Measurements from ENCODE around the gene RPS6KC1.
"Not testable (repeated sequence)": the region's sequence is repeated elsewhere in the genome, so short reads cannot be mapped to it uniquely, and the experiment has no call there.

Gene RPS6KC1

DNA sequence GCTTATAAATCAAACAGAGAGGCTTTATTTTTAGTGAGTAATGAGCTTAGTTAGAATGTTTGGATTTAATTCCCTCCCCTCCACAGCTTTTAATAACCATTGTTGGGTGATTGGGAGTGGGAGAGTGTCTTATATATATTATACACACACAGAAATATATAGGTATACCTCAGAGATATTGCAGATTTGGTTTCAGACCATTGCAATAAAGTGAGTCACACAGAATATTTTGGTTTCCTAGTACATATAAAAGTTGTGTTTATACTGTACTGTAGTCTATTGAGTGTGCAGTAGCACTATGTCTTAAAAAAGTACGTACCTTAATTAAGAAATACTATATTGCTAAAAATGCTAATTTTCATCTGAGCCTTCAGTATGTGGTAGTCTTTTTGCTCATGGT is 44.4 kb downstream of the RPS6KC1 start:
- TF ChIP-seq, protein P1, sequence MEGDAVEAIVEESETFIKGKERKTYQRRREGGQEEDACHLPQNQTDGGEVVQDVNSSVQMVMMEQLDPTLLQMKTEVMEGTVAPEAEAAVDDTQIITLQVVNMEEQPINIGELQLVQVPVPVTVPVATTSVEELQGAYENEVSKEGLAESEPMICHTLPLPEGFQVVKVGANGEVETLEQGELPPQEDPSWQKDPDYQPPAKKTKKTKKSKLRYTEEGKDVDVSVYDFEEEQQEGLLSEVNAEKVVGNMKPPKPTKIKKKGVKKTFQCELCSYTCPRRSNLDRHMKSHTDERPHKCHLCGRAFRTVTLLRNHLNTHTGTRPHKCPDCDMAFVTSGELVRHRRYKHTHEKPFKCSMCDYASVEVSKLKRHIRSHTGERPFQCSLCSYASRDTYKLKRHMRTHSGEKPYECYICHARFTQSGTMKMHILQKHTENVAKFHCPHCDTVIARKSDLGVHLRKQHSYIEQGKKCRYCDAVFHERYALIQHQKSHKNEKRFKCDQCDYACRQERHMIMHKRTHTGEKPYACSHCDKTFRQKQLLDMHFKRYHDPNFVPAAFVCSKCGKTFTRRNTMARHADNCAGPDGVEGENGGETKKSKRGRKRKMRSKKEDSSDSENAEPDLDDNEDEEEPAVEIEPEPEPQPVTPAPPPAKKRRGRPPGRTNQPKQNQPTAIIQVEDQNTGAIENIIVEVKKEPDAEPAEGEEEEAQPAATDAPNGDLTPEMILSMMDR (IDR thresholded peaks at IDR 0.05; ENCODE audit: low read depth, low read length, poor library complexity, severe bottlenecking): no peak
- no peak for TF ChIP-seq EZH2phosphoT487 (IDR thresholded peaks at IDR 0.05; ENCODE audit: borderline replicate concordance, low read length)
- H4K20me1 ChIP-seq (ENCODE audit: control insufficient read depth, insufficient read depth, low read depth, low read length): no peaks in the 10 kb centered on the region
- no peaks in the 10 kb centered on the region for H3K27me3 ChIP-seq (ENCODE audit: control insufficient read depth, low read length)
- no peaks in the 10 kb centered on the region for H3K36me3 ChIP-seq (ENCODE audit: control insufficient read depth, low read length)
- H3K79me2 ChIP-seq (ENCODE audit: control insufficient read depth, low read length): no peaks in the 10 kb centered on the region
- H3F3A ChIP-seq (ENCODE audit: control insufficient read depth, insufficient read depth): no peaks in the 10 kb centered on the region
- H3K9me2 ChIP-seq (replicated peaks; ENCODE audit: control insufficient read depth, low read length): no peaks in the 10 kb centered on the region
- H3K4me1 ChIP-seq (ENCODE audit: control insufficient read depth, low read length): no peaks in the 10 kb centered on the region
- no peaks in the 10 kb centered on the region for H3K9me3 ChIP-seq (ENCODE audit: control insufficient read depth, insufficient read depth, low read length)
- H3K4me2 ChIP-seq (ENCODE audit: low read length): no peak overlapping the region
- no peak overlapping the region for H3K4me3 ChIP-seq (ENCODE audit: low read length)
- no peak overlapping the region for H3K27ac ChIP-seq (ENCODE audit: low read depth, low read length)

DNA sequence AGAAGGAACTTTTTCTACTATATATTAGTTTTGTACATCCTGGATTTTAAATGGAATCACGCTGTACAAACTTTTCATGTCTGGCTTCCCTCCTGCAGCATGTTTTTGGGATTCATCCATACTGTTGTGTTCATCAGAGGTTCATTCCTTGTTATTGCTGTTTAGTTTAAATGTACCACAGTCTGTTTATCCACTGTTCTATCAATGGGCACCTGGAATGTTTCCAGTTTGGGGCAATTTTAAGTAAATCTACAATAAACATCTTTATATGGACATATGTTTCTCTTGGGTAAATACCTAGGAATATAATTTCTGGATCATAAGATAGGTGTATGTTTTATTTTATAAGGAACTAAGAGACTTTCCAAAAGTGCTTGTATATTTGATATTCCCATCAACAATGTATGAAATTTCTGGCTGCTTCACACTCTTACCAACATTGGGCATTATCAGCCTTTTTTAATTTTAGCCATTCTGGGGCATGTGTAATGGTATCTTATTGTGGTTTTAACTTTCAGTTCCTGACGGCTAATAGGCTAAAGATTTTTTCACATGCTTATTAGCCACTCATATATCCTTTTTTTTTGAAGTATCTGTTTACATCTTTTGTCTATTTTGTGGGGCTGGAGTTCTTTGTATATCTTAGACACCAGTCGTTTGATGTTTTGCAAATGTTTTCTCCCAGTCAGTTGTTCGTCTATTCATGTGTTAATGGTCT is 48.8 kb downstream of the RPS6KC1 start:
- Histone ChIP-seq H4K20me1 (ENCODE audit: control insufficient read depth, insufficient read depth, low read depth, low read length) (no peaks in the 10 kb centered on the region), H3K36me3 (ENCODE audit: control insufficient read depth, low read length) (no peaks in the 10 kb centered on the region), H3F3A (ENCODE audit: control insufficient read depth, insufficient read depth) (no peaks in the 10 kb centered on the region), H3K4me1 (ENCODE audit: control insufficient read depth, low read length) (no peaks in the 10 kb centered on the region), H3K27ac (ENCODE audit: low read depth, low read length) (no peak overlapping the region), H3K27me3 (ENCODE audit: control insufficient read depth, low read length) (no peaks in the 10 kb centered on the region), H3K4me2 (ENCODE audit: low read length) (no peak overlapping the region), H3K4me3 (ENCODE audit: low read length) (no peak overlapping the region), H3K9me3 (ENCODE audit: control insufficient read depth, insufficient read depth, low read length) (no peaks in the 10 kb centered on the region), H3K79me2 (ENCODE audit: control insufficient read depth, low read length) (no peaks in the 10 kb centered on the region), H3K9me2 (replicated peaks; ENCODE audit: control insufficient read depth, low read length) (no peaks in the 10 kb centered on the region)
- TF ChIP-seq, protein P1 (IDR thresholded peaks at IDR 0.05; ENCODE audit: low read depth, low read length, poor library complexity, severe bottlenecking): no peak
- TF ChIP-seq EZH2phosphoT487 (IDR thresholded peaks at IDR 0.05; ENCODE audit: borderline replicate concordance, low read length): no peak

GRCh38 chr1:213100565-213100964 is 49.5 kb downstream of the RPS6KC1 start:
- not testable (repeated sequence) for H3K4me2 ChIP-seq (ENCODE audit: low read length); H3K9me3 ChIP-seq (ENCODE audit: control insufficient read depth, insufficient read depth, low read length); H3K79me2 ChIP-seq (ENCODE audit: control insufficient read depth, low read length); H3K4me3 ChIP-seq (ENCODE audit: low read length); H3F3A ChIP-seq (ENCODE audit: control insufficient read depth, insufficient read depth); H3K4me1 ChIP-seq (ENCODE audit: control insufficient read depth, low read length); H3K36me3 ChIP-seq (ENCODE audit: control insufficient read depth, low read length); H3K27ac ChIP-seq (ENCODE audit: low read depth, low read length); H3K9me2 ChIP-seq (replicated peaks; ENCODE audit: control insufficient read depth, low read length); H4K20me1 ChIP-seq (ENCODE audit: control insufficient read depth, insufficient read depth, low read depth, low read length); H3K27me3 ChIP-seq (ENCODE audit: control insufficient read depth, low read length)

- H3K9me2 ChIP-seq (replicated peaks; ENCODE audit: control insufficient read depth, low read length): no peaks in the 10 kb centered on the region
- no peak overlapping the region for H3K27ac ChIP-seq (ENCODE audit: low read depth, low read length)
Observed at GRCh38 chr1:213103377-213104306, 52.6 kb downstream of the RPS6KC1 start.

More at GRCh38 chr1:213103377-213104306, 52.6 kb downstream of the RPS6KC1 start:
- Histone ChIP-seq H3F3A (ENCODE audit: control insufficient read depth, insufficient read depth) (no peaks in the 10 kb centered on the region), H3K4me1 (ENCODE audit: control insufficient read depth, low read length) (no peaks in the 10 kb centered on the region), H3K9me3 (ENCODE audit: control insufficient read depth, insufficient read depth, low read length) (no peaks in the 10 kb centered on the region; the same call in 1 of the 2 replicates), H3K79me2 (ENCODE audit: control insufficient read depth, low read length) (no peaks in the 10 kb centered on the region), H4K20me1 (ENCODE audit: control insufficient read depth, insufficient read depth, low read depth, low read length) (no peaks in the 10 kb centered on the region), H3K4me2 (ENCODE audit: low read length) (no peak overlapping the region), H3K4me3 (ENCODE audit: low read length) (no peak overlapping the region), H3K27me3 (ENCODE audit: control insufficient read depth, low read length) (no peaks in the 10 kb centered on the region), H3K36me3 (ENCODE audit: control insufficient read depth, low read length) (no peaks in the 10 kb centered on the region)
- no peak for TF ChIP-seq EZH2phosphoT487 (IDR thresholded peaks at IDR 0.05; ENCODE audit: borderline replicate concordance, low read length)
- TF ChIP-seq, protein P1 (IDR thresholded peaks at IDR 0.05; ENCODE audit: low read depth, low read length, poor library complexity, severe bottlenecking): no peak

All from DOHH2 (cell line).